SU-DHL-6 (cell line): Measurements from ENCODE around the gene FERMT2.

Source experiments
- H2AFZ ChIP-seq: fragments of 200-600 bp; sonication (generic); 2 replicates; pipeline ENCODE4 v1.6.1; 2014; ENCODE audit warnings: low read depth, mild to moderate bottlenecking, moderate library complexity, mixed read lengths, antibody characterized with exemption, low read length; ENCODE audit not compliant: severe bottlenecking
- H3F3A ChIP-seq: fragments of 200-600 bp; shearing (Covaris generic); 2 replicates; pipeline ENCODE4 v1.6.0; 2016; ENCODE audit warnings: antibody characterized with exemption, mild to moderate bottlenecking; ENCODE audit not compliant: insufficient read depth
- H3K27ac ChIP-seq: fragments of 200-600 bp; sonication (generic); 2 replicates; pipeline ENCODE4 v1.5.1; 2016; ENCODE audit warnings: low read depth, mild to moderate bottlenecking, low read length, moderate library complexity, mixed read lengths
- H3K27me3 ChIP-seq: fragments of 200-600 bp; sonication (generic), shearing (Covaris generic); 2 replicates; pipeline ENCODE4 v1.6.0; 2014; ENCODE audit warnings: mild to moderate bottlenecking, low read length
- H3K36me3 ChIP-seq: fragments of 200-600 bp; sonication (generic); 2 replicates; pipeline ENCODE4 v1.6.1; 2014; ENCODE audit warnings: mild to moderate bottlenecking, low read length, mixed read lengths
- H3K4me2 ChIP-seq: fragments of 300-600, 200-600 bp; shearing (Covaris generic), sonication (generic); 2 replicates; pipeline ENCODE4 v1.6.0; 2014; ENCODE audit warnings: low read length, low read depth, mild to moderate bottlenecking; ENCODE audit not compliant: poor library complexity, severe bottlenecking
- H3K4me3 ChIP-seq: fragments of 200-600 bp; sonication (generic); 2 replicates; pipeline ENCODE4 v1.5.1; 2014; ENCODE audit warnings: antibody characterized with exemption, low read length, mild to moderate bottlenecking, mixed read lengths; ENCODE audit not compliant: insufficient read depth, poor library complexity, severe bottlenecking
- H3K79me2 ChIP-seq: fragments of 200-600 bp; sonication (generic); 2 replicates; pipeline ENCODE4 v1.6.1; 2014; ENCODE audit warnings: mild to moderate bottlenecking, low read length, moderate library complexity; ENCODE audit not compliant: insufficient read depth
- H3K9ac ChIP-seq: fragments of 200-600 bp; sonication (generic); 2 replicates; pipeline ENCODE4 v1.7.0; 2014; ENCODE audit warnings: mild to moderate bottlenecking, low read length
- H3K9me2 ChIP-seq: fragments of 200-600 bp; sonication (generic); replicated peaks from 2 replicates; pipeline ENCODE4 v1.6.1; 2014; ENCODE audit warnings: low read length; ENCODE audit not compliant: insufficient read depth
- H3K9me3 ChIP-seq: fragments of 200-600 bp; sonication (generic); 2 replicates; pipeline ENCODE4 v1.6.1; 2014; ENCODE audit warnings: low read length, mixed read lengths; ENCODE audit not compliant: insufficient read depth
- H4K20me1 ChIP-seq: fragments of 200-600 bp; sonication (generic); 2 replicates; pipeline ENCODE4 v1.6.1; 2014; ENCODE audit warnings: low read depth, mild to moderate bottlenecking, antibody characterized with exemption, low read length, moderate library complexity, mixed read lengths
- CTCF ChIP-seq: fragments of 200-600 bp; sonication (generic); IDR thresholded peaks from one replicate; pipeline ENCODE4 v1.5.1; 2017; ENCODE audit warnings: antibody characterized with exemption, mild to moderate bottlenecking, low read length, moderate library complexity; ENCODE audit not compliant: insufficient read depth, poor library complexity, severe bottlenecking
- EZH2phosphoT487 ChIP-seq: fragments of 200-600 bp; sonication (generic), shearing (Covaris generic); conservative IDR thresholded peaks from 2 replicates; pipeline ENCODE4 v1.6.1; 2018; ENCODE audit warnings: mild to moderate bottlenecking, antibody characterized with exemption, low read length, moderate library complexity, mixed read lengths

The FERMT2 gene

GRCh38 chr14:52888839-52889838, 61.7 kb downstream of the FERMT2 start:
- no peaks in the 10 kb centered on the region for H3K27me3 ChIP-seq
- H2AFZ ChIP-seq: no peak overlapping the region
- no peaks in the 10 kb centered on the region for H4K20me1 ChIP-seq
- TF ChIP-seq EZH2phosphoT487 (no peak), CTCF (no peak)
- no peaks in the 10 kb centered on the region for H3K9me3 ChIP-seq
- no peaks in the 10 kb centered on the region for H3K9me2 ChIP-seq
- no peaks in the 10 kb centered on the region for H3K79me2 ChIP-seq
- H3K4me2 ChIP-seq: no peak overlapping the region
- no peak overlapping the region for H3K4me3 ChIP-seq
- no peak overlapping the region for H3K27ac ChIP-seq
- H3F3A ChIP-seq: no peaks in the 10 kb centered on the region
- no peak overlapping the region for H3K9ac ChIP-seq
- no peaks in the 10 kb centered on the region for H3K36me3 ChIP-seq

GRCh38 chr14:52888159-52888558, 62.7 kb downstream of the FERMT2 start:
- no peaks in the 10 kb centered on the region for H3K9me2 ChIP-seq
- no peak overlapping the region for H2AFZ ChIP-seq
- no peaks in the 10 kb centered on the region for H3F3A ChIP-seq
- no peak overlapping the region for H3K27ac ChIP-seq
- H3K36me3 ChIP-seq: no peaks in the 10 kb centered on the region
- H3K9me3 ChIP-seq: no peaks in the 10 kb centered on the region
- H3K4me2 ChIP-seq: no peak overlapping the region
- no peaks in the 10 kb centered on the region for H3K79me2 ChIP-seq
- TF ChIP-seq CTCF (no peak), EZH2phosphoT487 (no peak)
- no peaks in the 10 kb centered on the region for H4K20me1 ChIP-seq
- H3K4me3 ChIP-seq: no peak overlapping the region
- no peak overlapping the region for H3K9ac ChIP-seq
- no peaks in the 10 kb centered on the region for H3K27me3 ChIP-seq

- no peak overlapping the region for H3K27ac ChIP-seq
- no peak overlapping the region for H3K9ac ChIP-seq
- no peaks in the 10 kb centered on the region for H3F3A ChIP-seq
- TF ChIP-seq CTCF (no peak), EZH2phosphoT487 (no peak)
- no peak overlapping the region for H2AFZ ChIP-seq
- H3K9me3 ChIP-seq: no peaks in the 10 kb centered on the region
- H3K36me3 ChIP-seq: no peaks in the 10 kb centered on the region
- H3K4me3 ChIP-seq: no peak overlapping the region
- H4K20me1 ChIP-seq: no peaks in the 10 kb centered on the region
- no peak overlapping the region for H3K4me2 ChIP-seq
- H3K9me2 ChIP-seq: no peaks in the 10 kb centered on the region
- no peaks in the 10 kb centered on the region for H3K79me2 ChIP-seq
- no peaks in the 10 kb centered on the region for H3K27me3 ChIP-seq
Measured at GRCh38 chr14:52885230-52885629, 65.6 kb downstream of the FERMT2 start.
